GM23338 (cell line): ENCODE data around the gene RFX4. TPM values are rescaled to one million over a fixed set of nuclear protein-coding genes. Genes with fewer than 3 reads are reported as not detected.

ENCODE experiments used
- ATAC-seq: fragments of 200-7000 bp; cut with Tn5 transposase; 3 replicates; pipeline ENCODE4 v1.9.1; 2020
- DNase-seq: peaks from one replicate; pipeline ENCODE4 v3.0.0-alpha.2; 2015; ENCODE audit warnings: low spot score
- H2AFZ ChIP-seq: fragments of 200-600 bp; sonication (generic); 2 replicates; pipeline ENCODE4 v1.8.0; 2016; ENCODE audit warnings: antibody characterized with exemption, mild to moderate bottlenecking, moderate library complexity
- H3F3A ChIP-seq: fragments of 200-600 bp; sonication (generic); replicated peaks from 2 replicates; pipeline ENCODE4 v1.8.0; 2017; ENCODE audit warnings: antibody characterized with exemption, mixed run types, low read depth
- H3K27ac ChIP-seq: fragments of 200-600 bp; sonication (generic); 2 replicates; pipeline ENCODE4 v1.6.1; 2016; ENCODE audit warnings: low read depth
- H3K27me3 ChIP-seq: fragments of 200-600 bp; sonication (generic); 2 replicates; pipeline ENCODE4 v1.8.0; 2016; ENCODE audit warnings: mild to moderate bottlenecking, mixed run types, moderate library complexity; ENCODE audit not compliant: insufficient read depth
- H3K36me3 ChIP-seq: fragments of 200-600 bp; sonication (generic); 2 replicates; pipeline ENCODE4 v1.8.0; 2016; ENCODE audit warnings: mild to moderate bottlenecking; ENCODE audit not compliant: insufficient read depth
- H3K4me1 ChIP-seq: fragments of 200-600 bp; sonication (generic); 2 replicates; pipeline ENCODE4 v1.8.0; 2016; ENCODE audit warnings: mild to moderate bottlenecking, moderate library complexity; ENCODE audit not compliant: insufficient read depth
- H3K4me2 ChIP-seq: fragments of 200-600 bp; sonication (generic); 2 replicates; pipeline ENCODE4 v1.7.1; 2017; ENCODE audit warnings: mixed run types
- H3K4me3 ChIP-seq: fragments of 200-600 bp; sonication (generic); 2 replicates; pipeline ENCODE4 v1.6.1; 2016; ENCODE audit warnings: mixed run types
- H3K79me2 ChIP-seq: fragments of 200-600 bp; sonication (generic); replicated peaks from 2 replicates; pipeline ENCODE4 v1.8.0; 2017; ENCODE audit warnings: mild to moderate bottlenecking; ENCODE audit not compliant: insufficient read depth
- H3K9me2 ChIP-seq: fragments of 200-600 bp; sonication (generic); 2 replicates; pipeline ENCODE4 v1.8.0; 2017; ENCODE audit not compliant: insufficient read depth
- H4K20me1 ChIP-seq: fragments of 200-600 bp; sonication (generic); replicated peaks from 2 replicates; pipeline ENCODE4 v1.8.0; 2017; ENCODE audit warnings: mild to moderate bottlenecking; ENCODE audit not compliant: insufficient read depth
- H3K27ac Mint-ChIP-seq: 2 replicates; pipeline ENCODE4 v1.8.0; 2020; ENCODE audit warnings: inconsistent platforms, mild to moderate bottlenecking, moderate library complexity, mixed read lengths
- H3K27me3 Mint-ChIP-seq: 3 replicates; pipeline ENCODE4 v1.8.0; 2022; ENCODE audit warnings: low read depth, mild to moderate bottlenecking, moderate library complexity, mixed read lengths, inconsistent platforms; ENCODE audit not compliant: insufficient read depth, poor library complexity
- H3K36me3 Mint-ChIP-seq: 3 replicates; pipeline ENCODE4 v1.8.0; 2021; ENCODE audit warnings: low read depth, mild to moderate bottlenecking, inconsistent platforms, moderate library complexity, mixed read lengths
- H3K4me1 Mint-ChIP-seq: 3 replicates; pipeline ENCODE4 v1.8.0; 2020; ENCODE audit warnings: mild to moderate bottlenecking, inconsistent platforms, mixed read lengths
- H3K4me3 Mint-ChIP-seq: 3 replicates; pipeline ENCODE4 v1.8.0; 2021; ENCODE audit warnings: moderate library complexity, mild to moderate bottlenecking, inconsistent platforms, mixed read lengths
- H3K9me3 Mint-ChIP-seq: 3 replicates; pipeline ENCODE4 v1.8.0; 2020; ENCODE audit warnings: moderate library complexity, mild to moderate bottlenecking, inconsistent platforms, mixed read lengths
- CREB1 ChIP-seq: fragments of 250-450 bp; sonication (Bioruptor Pico); IDR thresholded peaks from 2 replicates; pipeline ENCODE4 v1.5.0; 2020; ENCODE audit warnings: low read depth, mild to moderate bottlenecking, moderate library complexity
- CTCF ChIP-seq, 2 experiments: fragments of 200-600 bp in 1 of 2; sonication (generic) in 1 of 2; conservative IDR thresholded peaks; 2 replicates each; pipeline versions ENCODE4 v1.5.1 to v1.6.1; 2016 to 2017; ENCODE audit warnings: antibody characterized with exemption in 2 of 2, low read depth in 2 of 2, mild to moderate bottlenecking in 2 of 2, moderate library complexity in 1 of 2
- ETS1 ChIP-seq: IDR thresholded peaks from 2 replicates; pipeline ENCODE4 v1.6.1; 2016; ENCODE audit warnings: antibody characterized with exemption
- EZH2 ChIP-seq: fragments of 200-600 bp; sonication (generic); IDR thresholded peaks from one replicate; pipeline ENCODE4 v1.8.0; 2017; ENCODE audit warnings: antibody characterized with exemption, mild to moderate bottlenecking, low read depth; ENCODE audit not compliant: unreplicated experiment
- EZH2phosphoT487 ChIP-seq: fragments of 200-600 bp; sonication (generic); IDR thresholded peaks from one replicate; pipeline ENCODE4 v1.8.1; 2018; ENCODE audit warnings: antibody characterized with exemption; ENCODE audit not compliant: unreplicated experiment
- JUNB ChIP-seq: IDR thresholded peaks from one replicate; pipeline ENCODE4 v1.6.1; 2016; ENCODE audit warnings: antibody characterized with exemption; ENCODE audit not compliant: unreplicated experiment
- NANOG ChIP-seq: IDR thresholded peaks from 2 replicates; pipeline ENCODE4 v1.6.1; 2016; ENCODE audit warnings: antibody characterized with exemption, borderline replicate concordance
- POLR2AphosphoS5 ChIP-seq: IDR thresholded peaks from 2 replicates; pipeline ENCODE4 v1.6.1; 2016; ENCODE audit warnings: antibody characterized with exemption, low read depth
- STAT1 ChIP-seq: IDR thresholded peaks from one replicate; pipeline ENCODE4 v1.6.1; 2016; ENCODE audit warnings: antibody characterized with exemption; ENCODE audit not compliant: unreplicated experiment
- ZNF114 ChIP-seq: fragments of 250-450 bp; sonication (Bioruptor Pico); IDR thresholded peaks from 2 replicates; pipeline ENCODE4 v1.5.0; 2020; ENCODE audit warnings: mild to moderate bottlenecking, moderate library complexity
- ZNF331 ChIP-seq: fragments of 250-450 bp; sonication (Bioruptor Pico); IDR thresholded peaks from 2 replicates; pipeline ENCODE4 v1.5.0; 2020; ENCODE audit warnings: low read depth, mild to moderate bottlenecking, moderate library complexity
- ZNF462 ChIP-seq: fragments of 250-450 bp; sonication (Bioruptor Pico); IDR thresholded peaks from 2 replicates; pipeline ENCODE4 v1.5.0; 2020; ENCODE audit warnings: mild to moderate bottlenecking, moderate library complexity
- polyA plus RNA-seq: library from polyadenylated mRNA; unstranded; fragments of >200 nt; fragmentation: Nextera tagmentation; extraction: Ambion mirVana; gene quantifications from 2 replicates; pipeline ENCODE4 v1.2.1, GENCODE V29; 2016
- total RNA-seq: library from RNA; depleted of rRNA; stranded (reverse); fragments of >200 nt; shearing (Covaris generic); gene quantifications from 2 replicates; pipeline ENCODE4 v1.2.3, GENCODE V29; 2014

RFX4 gene
- total and polyA plus RNA-seq, 2 experiments from 2014 or later, result 0.23 TPM; not detected in 1

GRCh38 chr12:106769078-106769477 is 186.3 kb downstream of the RFX4 start:
- Histone ChIP-seq H3K79me2 (no peaks in the 10 kb centered on the region), H3K36me3 (no peaks in the 10 kb centered on the region), H3K27me3 (no peaks in the 10 kb centered on the region), H4K20me1 (no peaks in the 10 kb centered on the region), H2AFZ (no peak overlapping the region), H3K9me2 (no peaks in the 10 kb centered on the region), H3K4me2 (peak overlapping the region; percentile 59), H3K4me1 (peaks cover 45% of the 10 kb centered on the region), H3K4me3 (peak overlapping the region; percentile 32), H3K27ac (peak overlapping the region; percentile 92), H3F3A (no peaks in the 10 kb centered on the region)
- Mint-ChIP-seq H3K27ac (peak overlapping the region; percentile 74), H3K36me3 (no peaks in the 10 kb centered on the region), H3K27me3 (peaks cover 10% of the 10 kb centered on the region), H3K9me3 (no peaks in the 10 kb centered on the region; the same call in 2 of the 3 replicates), H3K4me3 (peak overlapping the region; percentile 54), H3K4me1 (peaks cover 67% of the 10 kb centered on the region)
- TF ChIP-seq ZNF462, result peak; percentile 86
- TF ChIP-seq CREB1 (CRISPR knock-in tag), result peak; percentile 24; the same call in 1 of the 2 replicates
- no peak for TF ChIP-seq EZH2phosphoT487
- ATAC-seq (peak; percentile 46), DNase-seq (peak; percentile 89)

GRCh38 chr12:106769546-106769945 is 186.7 kb downstream of the RFX4 start:
- H3K79me2 ChIP-seq, result no peaks in the 10 kb centered on the region
- peak overlapping the region; percentile 92 for H3K27ac ChIP-seq
- H3K27me3 Mint-ChIP-seq, result peaks cover 10% of the 10 kb centered on the region
- H3K4me3 ChIP-seq, result peak overlapping the region; percentile 12; the same call in 1 of the 2 replicates
- peaks cover 62% of the 10 kb centered on the region for H3K4me1 Mint-ChIP-seq
- no peaks in the 10 kb centered on the region for H3F3A ChIP-seq
- ATAC-seq, result no peak
- no peaks in the 10 kb centered on the region for H3K36me3 ChIP-seq
- H3K27ac Mint-ChIP-seq, result peak overlapping the region; percentile 74
- H3K9me3 Mint-ChIP-seq, result no peaks in the 10 kb centered on the region; the same call in 2 of the 3 replicates
- H3K27me3 ChIP-seq, result no peaks in the 10 kb centered on the region
- H2AFZ ChIP-seq, result no peak overlapping the region
- DNase-seq, result no peak
- peak overlapping the region; percentile 59 for H3K4me2 ChIP-seq
- H3K4me3 Mint-ChIP-seq, result peak overlapping the region; percentile 54
- peaks cover 45% of the 10 kb centered on the region for H3K4me1 ChIP-seq
- H3K9me2 ChIP-seq, result no peaks in the 10 kb centered on the region
- no peaks in the 10 kb centered on the region for H4K20me1 ChIP-seq
- H3K36me3 Mint-ChIP-seq, result no peaks in the 10 kb centered on the region
- TF ChIP-seq NANOG, result no peak
- no peak for TF ChIP-seq CTCF (conservative IDR thresholded peaks at IDR 0.05; ENCODE audit: low read depth in 2 of 2)
- TF ChIP-seq STAT1, result no peak
- TF ChIP-seq EZH2phosphoT487, result no peak
- TF ChIP-seq POLR2AphosphoS5, result no peak
- TF ChIP-seq ETS1, result no peak
- TF ChIP-seq JUNB, result no peak
- no peak for TF ChIP-seq ZNF331 (CRISPR knock-in tag)
- TF ChIP-seq ZNF114 (CRISPR knock-in tag), result no peak
- TF ChIP-seq EZH2, result no peak
